H1 (cell line): ENCODE results near the gene RAD51C. TPM values are rescaled to one million over a fixed set of nuclear protein-coding genes. Genes with fewer than 3 reads are reported as not detected.

ENCODE experiments used
- CTCF ChIA-PET: fragments of 300-600 bp; sonication (Branson Sonifier 250); formaldehyde crosslinking; loops from one replicate; lab custom pipeline; 2021; ENCODE audit not compliant: partially characterized antibody; lab: Charles Lee
- POLR2A ChIA-PET: fragments of 300-600 bp; sonication (Branson Sonifier 250); formaldehyde crosslinking; loops from one replicate; lab custom pipeline; 2021; ENCODE audit warnings: inconsistent platforms; ENCODE audit not compliant: partially characterized antibody; lab: Charles Lee
- DNase-seq, 2 experiments: peaks; one replicate each; pipeline versions ENCODE4 v3.0.0 to v3.0.0-alpha.2; 2010 to 2022; ENCODE audit warnings: low spot score in 2 of 2, low read depth in 1 of 2, mixed read lengths in 1 of 2
- FAIRE-seq: peaks from 2 replicates; lab custom pipeline; 2011; peaks lifted over from hg19 to GRCh38; lab: Jason Lieb, UNC
- H2AFZ ChIP-seq: 2 replicates; pipeline ENCODE4 v1.8.1; 2012; ENCODE audit warnings: low read length, inconsistent platforms
- H2AK5ac ChIP-seq: 2 replicates; pipeline ENCODE4 v1.6.1; 2013; ENCODE audit warnings: low read depth, low read length
- H2BK120ac ChIP-seq: replicated peaks from 2 replicates; pipeline ENCODE3; 2013; ENCODE audit warnings: low read depth, low read length, inconsistent platforms
- H2BK12ac ChIP-seq: 2 replicates; pipeline ENCODE4 v1.6.1; 2013; ENCODE audit warnings: low read depth, low read length
- H2BK15ac ChIP-seq: 2 replicates; pipeline ENCODE4 v1.6.1; 2013; ENCODE audit warnings: low read length
- H2BK20ac ChIP-seq: 2 replicates; pipeline ENCODE4 v1.6.1; 2013; ENCODE audit warnings: low read length
- H2BK5ac ChIP-seq: 2 replicates; pipeline ENCODE4 v1.6.1; 2013; ENCODE audit warnings: low read depth, low read length
- H3K14ac ChIP-seq: 2 replicates; pipeline ENCODE4 v1.6.1; 2013; ENCODE audit warnings: inconsistent platforms; ENCODE audit not compliant: insufficient read length
- H3K18ac ChIP-seq: 2 replicates; pipeline ENCODE4 v1.6.1; 2013; ENCODE audit warnings: low read length; ENCODE audit errors: extremely low read depth
- H3K23ac ChIP-seq: 2 replicates; pipeline ENCODE4 v1.6.1; 2013; ENCODE audit warnings: inconsistent platforms; ENCODE audit not compliant: insufficient read length
- H3K23me2 ChIP-seq: 2 replicates; pipeline ENCODE4 v1.6.1; 2013; ENCODE audit warnings: low read depth, low read length
- H3K27ac ChIP-seq: 2 replicates; pipeline ENCODE4 v1.6.1; 2011; ENCODE audit warnings: low read depth, low read length, inconsistent platforms
- H3K27me3 ChIP-seq, 4 experiments: replicated peaks in 1 of 4; 1 replicate in 1 of 4; 2 replicates in 3 of 4; pipeline versions ENCODE4 v1.6.1 to v1.8.1; 2011 to 2013; ENCODE audit warnings: low read length in 3 of 4, mild to moderate bottlenecking in 3 of 4, inconsistent platforms in 2 of 4, mixed read lengths in 2 of 4, moderate library complexity in 1 of 4; ENCODE audit not compliant: control insufficient read depth in 3 of 4, insufficient read depth in 3 of 4; ENCODE audit errors: extremely low read depth in 1 of 4
- H3K36me3 ChIP-seq, 4 experiments: 2 replicates each; pipeline versions ENCODE4 v1.6.1 to v1.8.1; 2011 to 2013; ENCODE audit warnings: mild to moderate bottlenecking in 4 of 4, low read length in 3 of 4, moderate library complexity in 2 of 4, control low read depth in 1 of 4, inconsistent platforms in 1 of 4; ENCODE audit not compliant: insufficient read depth in 4 of 4, control insufficient read depth in 2 of 4
- H3K4ac ChIP-seq: replicated peaks from 2 replicates; pipeline ENCODE3; 2013; ENCODE audit warnings: low read length, low read depth, mixed read lengths, inconsistent platforms; ENCODE audit not compliant: insufficient read length
- H3K4me1 ChIP-seq, 4 experiments: replicated peaks in 1 of 4; 1 replicate in 1 of 4; 2 replicates in 3 of 4; pipeline versions ENCODE4 v1.6.1 to v1.8.1; 2011 to 2013; ENCODE audit warnings: low read length in 3 of 4, inconsistent platforms in 2 of 4, mixed read lengths in 1 of 4; ENCODE audit not compliant: insufficient read depth in 4 of 4, control insufficient read depth in 3 of 4
- H3K4me2 ChIP-seq, 2 experiments: 2 replicates each; pipeline versions ENCODE4 v1.6.1 to v1.8.1; 2011 to 2013; ENCODE audit warnings: low read depth in 2 of 2, low read length in 2 of 2, control low read depth in 1 of 2, inconsistent platforms in 1 of 2, mild to moderate bottlenecking in 1 of 2; ENCODE audit not compliant: insufficient read depth in 1 of 2
- H3K4me3 ChIP-seq, 4 experiments: fragments of 200-600, 300-600 bp in 1 of 4; sonication (generic), shearing (Covaris generic), sonication (Bioruptor Twin) in 1 of 4; 2 replicates each; pipeline versions ENCODE4 v1.5.1 to v1.8.1; 2011 to 2016; ENCODE audit warnings: low read length in 4 of 4, low read depth in 3 of 4, control low read depth in 2 of 4, inconsistent platforms in 2 of 4, mild to moderate bottlenecking in 2 of 4, mixed read lengths in 1 of 4, moderate library complexity in 1 of 4; ENCODE audit not compliant: insufficient read depth in 2 of 4; ENCODE audit errors: extremely low read depth in 1 of 4
- H3K56ac ChIP-seq: replicated peaks from 2 replicates; pipeline ENCODE3; 2013; ENCODE audit warnings: low read depth, mild to moderate bottlenecking, mixed read lengths, low read length, inconsistent platforms; ENCODE audit not compliant: insufficient read length
- H3K79me1 ChIP-seq: 2 replicates; pipeline ENCODE4 v1.6.1; 2013; ENCODE audit warnings: low read depth, low read length, control low read depth
- H3K79me2 ChIP-seq, 2 experiments: 2 replicates each; pipeline versions ENCODE4 v1.6.1 to v1.8.1; 2012 to 2013; ENCODE audit warnings: low read length in 2 of 2, mild to moderate bottlenecking in 2 of 2, inconsistent platforms in 1 of 2; ENCODE audit not compliant: insufficient read depth in 2 of 2, control insufficient read depth in 1 of 2
- H3K9ac ChIP-seq, 4 experiments: replicated peaks in 1 of 4; 1 replicate in 1 of 4; 2 replicates in 3 of 4; pipeline versions ENCODE4 v1.6.1 to v1.8.1; 2011 to 2013; ENCODE audit warnings: low read depth in 3 of 4, low read length in 3 of 4, control low read depth in 2 of 4, mild to moderate bottlenecking in 2 of 4, moderate library complexity in 2 of 4, inconsistent platforms in 1 of 4; ENCODE audit errors: extremely low read depth in 1 of 4
- H3K9me3 ChIP-seq, 2 experiments: 2 replicates each; pipeline versions ENCODE4 v1.6.1 to v1.8.1; 2012 to 2013; ENCODE audit warnings: mild to moderate bottlenecking in 2 of 2, moderate library complexity in 2 of 2, control low read depth in 1 of 2, inconsistent platforms in 1 of 2, low read depth in 1 of 2, low read length in 1 of 2, mixed read lengths in 1 of 2; ENCODE audit not compliant: insufficient read depth in 2 of 2
- H4K20me1 ChIP-seq, 2 experiments: replicated peaks in 1 of 2; 2 replicates each; pipeline versions ENCODE3 to v1.8.1; 2011 to 2013; ENCODE audit warnings: inconsistent platforms in 2 of 2, low read length in 2 of 2, mild to moderate bottlenecking in 1 of 2; ENCODE audit not compliant: insufficient read depth in 2 of 2, control insufficient read depth in 1 of 2
- H4K5ac ChIP-seq: 2 replicates; pipeline ENCODE4 v1.6.1; 2013; ENCODE audit warnings: low read length, low read depth, mixed read lengths, inconsistent platforms; ENCODE audit not compliant: insufficient read length
- H4K8ac ChIP-seq: 2 replicates; pipeline ENCODE4 v1.8.0; 2013; ENCODE audit warnings: mild to moderate bottlenecking, moderate library complexity, low read length, inconsistent platforms; ENCODE audit not compliant: insufficient read depth; ENCODE audit errors: extremely low read depth
- H4K91ac ChIP-seq: replicated peaks from 2 replicates; pipeline ENCODE3; 2013; ENCODE audit warnings: low read length, mixed read lengths, inconsistent platforms; ENCODE audit not compliant: insufficient read length
- BCL11A ChIP-seq, 2 experiments: IDR thresholded peaks; one replicate each; pipeline ENCODE4 v1.6.1; 2011; ENCODE audit warnings: low read depth in 2 of 2, low read length in 2 of 2, mild to moderate bottlenecking in 2 of 2
- EP300 ChIP-seq, 2 experiments: IDR thresholded peaks; 1 replicate in 1 of 2; 2 replicates in 1 of 2; pipeline ENCODE4 v1.6.1; 2011 to 2012; ENCODE audit warnings: low read depth in 2 of 2, low read length in 2 of 2, mild to moderate bottlenecking in 2 of 2, borderline replicate concordance in 1 of 2, inconsistent platforms in 1 of 2, moderate library complexity in 1 of 2
- GABPA ChIP-seq: IDR thresholded peaks from 2 replicates; pipeline ENCODE4 v1.6.1; 2011; ENCODE audit warnings: mild to moderate bottlenecking, low read length, moderate library complexity, borderline replicate concordance; ENCODE audit not compliant: insufficient read depth
- RBBP5 ChIP-seq: IDR thresholded peaks from 2 replicates; pipeline ENCODE4 v1.7.1; 2012; ENCODE audit warnings: low read depth, mild to moderate bottlenecking, inconsistent platforms, low read length, moderate library complexity, borderline replicate concordance
- RFX5 ChIP-seq: IDR thresholded peaks from 2 replicates; pipeline ENCODE4 v1.6.1; 2011; ENCODE audit warnings: low read depth, low read length, improper control_type of control experiment, borderline replicate concordance
- RXRA ChIP-seq: IDR thresholded peaks from 2 replicates; pipeline ENCODE4 v1.6.1; 2011; ENCODE audit warnings: low read depth, mild to moderate bottlenecking, low read length, moderate library complexity; ENCODE audit not compliant: insufficient read depth
- SP2 ChIP-seq: IDR thresholded peaks from 2 replicates; pipeline ENCODE4 v1.6.1; 2012; ENCODE audit warnings: mild to moderate bottlenecking, low read length, inconsistent platforms
- WGBS, 2 experiments: shearing (Covaris generic) in 1 of 2; methylation state at CpG; one replicate each; pipeline versions ENCODE4 v1.1.6 to v1.1.7; 2013 to 2015; ENCODE audit warnings: low lambda C conversion rate in 2 of 2, mixed read lengths in 2 of 2, inconsistent platforms in 1 of 2, low coverage in 1 of 2, missing lambda C conversion rate in 1 of 2; ENCODE audit not compliant: insufficient replicate concordance in 2 of 2, insufficient coverage in 1 of 2, insufficient read length in 1 of 2; ENCODE audit errors: extremely low coverage in 1 of 2, missing lambda C conversion rate in 1 of 2; 5-methylcytosine and 5-hydroxymethylcytosine counted together
- polyA plus RNA-seq, 7 experiments: library from polyadenylated mRNA; depleted of rRNA in 3 of 7; stranded (reverse) in 5 of 7; unstranded in 2 of 7; fragments of >200 nt in 5 of 7; fragments of 200-250 nt in 2 of 7; gene quantifications; 1 replicate in 5 of 7; 2 replicates in 1 of 7; 4 replicates in 1 of 7; pipeline versions ENCODE4 v1.2.1 to v1.2.3, GENCODE V29; 2011 to 2013; ENCODE audit warnings: missing spikeins in 2 of 7, mixed read lengths in 2 of 7
- total RNA-seq: library from RNA; stranded (reverse); fragmentation: NEBNext Ultra II Directional; extraction: Animal tissue kit (Norgen Biotek cat#: 25700); gene quantifications from 2 replicates; pipeline ENCODE4 v1.2.1, GENCODE V29; 2021

The RAD51C gene
- total and polyA plus RNA-seq, 2 of the 8 experiments (the other 6 are each of a cell fraction or from before 2014, with no cell fraction given) = 10.4 to 21.7 TPM

DNA sequence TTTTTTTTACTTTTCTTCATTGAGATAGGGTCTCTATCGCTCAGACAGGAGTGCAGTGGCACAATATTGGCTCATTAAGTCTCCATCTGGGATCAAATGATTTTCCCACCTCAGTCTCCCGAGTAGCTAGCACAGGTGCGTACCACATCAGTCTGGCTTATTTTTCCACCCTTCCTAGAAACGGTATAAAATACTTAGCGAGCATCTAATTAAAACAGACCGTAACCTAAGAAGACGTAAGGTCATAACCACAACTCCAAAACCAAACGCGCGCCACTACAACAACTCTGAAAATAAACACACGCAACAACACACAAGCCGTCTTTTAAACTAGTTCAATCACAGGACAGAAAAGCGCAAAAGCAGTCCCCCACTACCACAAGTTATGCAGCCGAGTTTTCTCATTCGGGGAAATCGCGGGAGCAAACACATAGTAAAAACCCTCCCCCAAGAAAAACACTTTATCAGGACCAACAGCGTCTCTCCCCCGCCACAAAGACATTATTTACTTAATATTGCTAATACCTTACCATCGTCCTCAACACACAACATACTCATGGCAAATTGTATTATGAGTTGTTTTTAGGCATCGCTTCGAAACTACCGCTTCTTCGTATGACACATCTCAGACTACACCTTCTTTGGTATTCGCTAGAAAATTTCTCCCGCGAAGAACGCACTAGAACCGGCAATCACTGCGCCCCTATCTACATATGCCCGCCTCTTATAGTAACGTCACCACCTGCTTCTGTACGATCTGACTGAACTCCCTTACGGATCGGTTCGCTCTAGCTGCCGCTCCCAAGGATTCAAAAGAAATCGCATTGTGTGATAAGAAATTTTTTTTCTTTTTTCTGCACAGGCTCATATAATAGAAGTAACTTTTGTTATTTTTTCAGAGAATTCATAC lies 33.3 kb upstream of the RAD51C start:
- no peaks in the 10 kb centered on the region for H3K27me3 ChIP-seq
- peak overlapping the region; percentile 75 to 97 (median 96) for H3K9ac ChIP-seq
- DNase-seq = peak; percentile 82 to 86
- TF ChIP-seq SP2 = no peak
- peak; percentile 82 to 85 for TF ChIP-seq BCL11A (IDR thresholded peaks at IDR 0.05; ENCODE audit: low read depth in 2 of 2, low read length in 2 of 2)
- no peak for TF ChIP-seq GABPA
- TF ChIP-seq RBBP5 = no peak
- TF ChIP-seq EP300 (IDR thresholded peaks at IDR 0.05; ENCODE audit: borderline replicate concordance in 1 of 2, low read depth in 2 of 2, low read length in 2 of 2) = 0 out of 3 replicates have a peak, but pooled peaks of 1 of the 2 experiments have one; percentile 73
- no peak for TF ChIP-seq RXRA
- no peak for TF ChIP-seq RFX5

More for the DNA sequence above, 33.3 kb upstream of the RAD51C start:
- peak overlapping the region; percentile 67 to 77 for H3K4me2 ChIP-seq
- H4K8ac ChIP-seq = no peak overlapping the region; the same call in 1 of the 2 replicates
- no peaks in the 10 kb centered on the region for H4K20me1 ChIP-seq
- peak overlapping the region; percentile 99 for H2BK5ac ChIP-seq
- FAIRE-seq = no peak
- ChIA-PET CTCF (interaction anchor here (0.5 to 1.7 kb wide), 2 partner anchors 27 to 38 kb away, joined by 4 read pairs; no protein-coding TSS in a partner anchor), POLR2A (interaction anchor here (0.6 to 6.5 kb wide), 41 partner anchors 8 to 780 kb away, joined by 3 to 230 read pairs (median 4); partner anchors contain the start of genes PPM1E, RAD51C and TEX14)
- 3% methylated on average over 38 of the region's 38 CpGs; no CpG with 5 or more reads in 1 of the 2 experiments for WGBS, 2 experiments
- peak overlapping the region; percentile 98 for H3K27ac ChIP-seq
- H3K36me3 ChIP-seq = no peaks in the 10 kb centered on the region
- peaks cover 2% of the 10 kb centered on the region for H3K23me2 ChIP-seq
- peak overlapping the region; percentile 18; the same call in 1 of the 2 replicates for H2BK20ac ChIP-seq
- H2AFZ ChIP-seq = peak overlapping the region; percentile 17; the same call in 1 of the 2 replicates
- no peaks in the 10 kb centered on the region for H3K79me1 ChIP-seq
- H2AK5ac ChIP-seq = no peak overlapping the region
- H3K18ac ChIP-seq = peak overlapping the region; percentile 80
- no peak overlapping the region; the same call in 1 of the 2 replicates for H2BK12ac ChIP-seq
- H4K5ac ChIP-seq = peak overlapping the region; percentile 99
- H3K23ac ChIP-seq = no peak overlapping the region
- peak overlapping the region; percentile 29 to 62 (median 39); a peak in 5 of 8 replicates for H3K4me3 ChIP-seq
- H3K56ac ChIP-seq = peak overlapping the region; percentile 66
- no peaks in the 10 kb centered on the region for H3K9me3 ChIP-seq
- peak overlapping the region; percentile 82 for H4K91ac ChIP-seq
- H2BK15ac ChIP-seq = no peak overlapping the region
- H3K4me1 ChIP-seq = peaks cover 0 to 7% (median 1%) of the 10 kb centered on the region in 4 experiments; a peak in 2 of 7 replicates
- no peaks in the 10 kb centered on the region for H3K79me2 ChIP-seq
- H3K4ac ChIP-seq = peak overlapping the region; percentile 95
- H2BK120ac ChIP-seq = peak overlapping the region; percentile 84
- no peak overlapping the region for H3K14ac ChIP-seq
